GM12878 (cell line): ENCODE data around the gene AEBP2. TPM values are rescaled to one million over a fixed set of nuclear protein-coding genes. Genes with fewer than 3 reads are reported as not detected.

ENCODE experiments used
- BACH1 ChIP-seq: fragments of 450-650 bp; IDR thresholded peaks from 2 replicates; pipeline ENCODE4 v1.6.1; 2017; ENCODE audit warnings: mild to moderate bottlenecking, borderline replicate concordance
- BCL11A ChIP-seq: IDR thresholded peaks from 2 replicates; pipeline ENCODE4 v1.6.1; 2011; ENCODE audit warnings: low read depth, low read length
- CBX3 ChIP-seq: fragments of 200-600 bp; sonication (generic); IDR thresholded peaks from 2 replicates; pipeline ENCODE4 v1.6.1; 2016; ENCODE audit warnings: low read depth, borderline replicate concordance
- CEBPB ChIP-seq, 2 experiments: fragments of 150-350 bp in 1 of 2; IDR thresholded peaks; 2 replicates each; pipeline ENCODE4 v1.6.1; 2012 to 2014; ENCODE audit warnings: low read depth in 2 of 2, low read length in 2 of 2, borderline replicate concordance in 1 of 2, inconsistent platforms in 1 of 2
- DPF2 ChIP-seq: fragments of 450-650 bp; IDR thresholded peaks from 2 replicates; pipeline ENCODE4 v1.6.1; 2017; ENCODE audit warnings: mild to moderate bottlenecking
- EGR1 ChIP-seq, 2 experiments: IDR thresholded peaks; 1 replicate in 1 of 2; 2 replicates in 1 of 2; pipeline ENCODE4 v1.6.1; 2011 to 2012; ENCODE audit warnings: low read depth in 2 of 2, low read length in 2 of 2, borderline replicate concordance in 1 of 2, mild to moderate bottlenecking in 1 of 2, moderate library complexity in 1 of 2
- FOS ChIP-seq: IDR thresholded peaks from 3 replicates; pipeline ENCODE4 v1.6.1; 2011; ENCODE audit warnings: borderline replicate concordance; ENCODE audit not compliant: insufficient read length; ENCODE audit errors: extremely low read depth
- GABPA ChIP-seq: IDR thresholded peaks from 2 replicates; pipeline ENCODE4 v1.6.1; 2014; ENCODE audit warnings: antibody characterized with exemption, low read depth, mild to moderate bottlenecking, inconsistent platforms
- NFXL1 ChIP-seq: fragments of 450-650 bp; IDR thresholded peaks from 2 replicates; pipeline ENCODE4 v1.6.1; 2017; ENCODE audit warnings: antibody characterized with exemption, mild to moderate bottlenecking, borderline replicate concordance
- POLR2A ChIP-seq: IDR thresholded peaks from 2 replicates; pipeline ENCODE4 v1.6.1; 2011; ENCODE audit warnings: low read depth, mild to moderate bottlenecking, low read length
- POLR2AphosphoS5 ChIP-seq: IDR thresholded peaks from 2 replicates; pipeline ENCODE4 v1.6.1; 2011; ENCODE audit warnings: mild to moderate bottlenecking, low read length, inconsistent platforms
- RB1 ChIP-seq: fragments of 450-650 bp; formaldehyde crosslinking; IDR thresholded peaks from 2 replicates; pipeline ENCODE4 v1.6.1; 2017; ENCODE audit warnings: mild to moderate bottlenecking, borderline replicate concordance
- RUNX3 ChIP-seq: IDR thresholded peaks from 2 replicates; pipeline ENCODE4 v1.6.1; 2012; ENCODE audit warnings: low read length, inconsistent platforms
- SIX5 ChIP-seq: IDR thresholded peaks from 2 replicates; pipeline ENCODE4 v1.6.1; 2011; ENCODE audit warnings: mild to moderate bottlenecking, low read depth, low read length, moderate library complexity; ENCODE audit not compliant: severe bottlenecking
- SREBF2 ChIP-seq: IDR thresholded peaks from 2 replicates; pipeline ENCODE4 v1.6.1; 2012; ENCODE audit warnings: mild to moderate bottlenecking, low read length
- SRF ChIP-seq, 2 experiments: IDR thresholded peaks; 2 replicates each; pipeline ENCODE4 v1.6.1; 2011; ENCODE audit warnings: low read depth in 2 of 2, low read length in 2 of 2, mild to moderate bottlenecking in 1 of 2, moderate library complexity in 1 of 2
- STAT3 ChIP-seq: IDR thresholded peaks from 2 replicates; pipeline ENCODE4 v1.6.1; 2011; ENCODE audit warnings: low read depth, low read length, improper control_type of control experiment
- TCF3 ChIP-seq: IDR thresholded peaks from 2 replicates; pipeline ENCODE4 v1.6.1; 2012; ENCODE audit warnings: low read depth, mild to moderate bottlenecking, low read length, borderline replicate concordance; ENCODE audit not compliant: insufficient read depth
- YY1 ChIP-seq: IDR thresholded peaks from 2 replicates; pipeline ENCODE4 v1.6.1; 2011; ENCODE audit warnings: low read depth, mild to moderate bottlenecking, low read length
- ZBED1 ChIP-seq: IDR thresholded peaks from 2 replicates; pipeline ENCODE4 v1.6.1; 2016; ENCODE audit warnings: borderline replicate concordance
- ZNF207 ChIP-seq: fragments of 450-650 bp; IDR thresholded peaks from 2 replicates; pipeline ENCODE4 v1.6.1; 2014; ENCODE audit warnings: antibody characterized with exemption, mild to moderate bottlenecking, borderline replicate concordance
- ZNF622 ChIP-seq: fragments of 450-650 bp; IDR thresholded peaks from 2 replicates; pipeline ENCODE4 v1.6.1; 2017; ENCODE audit warnings: mild to moderate bottlenecking, inconsistent platforms
- ZSCAN29 ChIP-seq: fragments of 450-650 bp; IDR thresholded peaks from 2 replicates; pipeline ENCODE4 v1.6.1; 2017; ENCODE audit warnings: mild to moderate bottlenecking, moderate library complexity
- ZZZ3 ChIP-seq: IDR thresholded peaks from 2 replicates; pipeline ENCODE4 v1.6.1; 2011; ENCODE audit warnings: low read depth; ENCODE audit not compliant: control insufficient read depth, insufficient read length
- polyA plus RNA-seq, 11 experiments: library from polyadenylated mRNA; depleted of rRNA in 4 of 11; unstranded in 6 of 11; stranded (reverse) in 5 of 11; fragments of >200 nt; fragmentation: Nextera tagmentation in 4 of 11; fragmentation: Illumina TruSeq in 1 of 11; extraction: Ambion mirVana in 4 of 11; extraction: Trizol in 1 of 11; gene quantifications; 1 replicate in 1 of 11; 2 replicates in 10 of 11; pipeline versions ENCODE4 v1.2.1 to v1.2.3, GENCODE V29; 2011 to 2016; ENCODE audit warnings: inconsistent platforms in 2 of 11, missing spikeins in 2 of 11, low read depth in 1 of 11
- total RNA-seq, 4 experiments: library from RNA; depleted of rRNA in 3 of 4; stranded (reverse); fragments of >200 nt in 3 of 4; fragmentation: Illumina TruSeq in 1 of 4; extraction: Trizol in 1 of 4; gene quantifications; 2 replicates each; pipeline versions ENCODE4 v1.2.1 to v1.2.3, GENCODE V29; 2013 to 2021
- TF ChIP-seq, protein P1 (sequence below): fragments of 450-650 bp; IDR thresholded peaks from 2 replicates; pipeline ENCODE4 v1.6.1; 2017; ENCODE audit warnings: antibody characterized with exemption, mild to moderate bottlenecking, moderate library complexity
- TF ChIP-seq, protein P2 (sequence below): fragments of 450-650 bp; conservative IDR thresholded peaks from 2 replicates; pipeline ENCODE4 v1.6.1; 2017; ENCODE audit warnings: mild to moderate bottlenecking, moderate library complexity
- TF ChIP-seq, protein P3 (sequence below), 3 experiments: IDR thresholded peaks in 2 of 3; conservative IDR thresholded peaks in 1 of 3; 2 replicates each; pipeline ENCODE4 v1.5.1; 2011; ENCODE audit warnings: low read depth in 3 of 3, low read length in 3 of 3, mild to moderate bottlenecking in 3 of 3, control low read depth in 2 of 3, moderate library complexity in 2 of 3, inconsistent platforms in 1 of 3, mixed read lengths in 1 of 3; ENCODE audit not compliant: control insufficient read depth in 2 of 3, insufficient read depth in 1 of 3; ENCODE audit errors: extremely low read depth in 1 of 3

Gene AEBP2
- total and polyA plus RNA-seq, 10 of the 15 experiments (the other 5 are each of a cell fraction or from before 2014, with no cell fraction given), result 17.6 to 126 (median 44.8) TPM

DNA sequence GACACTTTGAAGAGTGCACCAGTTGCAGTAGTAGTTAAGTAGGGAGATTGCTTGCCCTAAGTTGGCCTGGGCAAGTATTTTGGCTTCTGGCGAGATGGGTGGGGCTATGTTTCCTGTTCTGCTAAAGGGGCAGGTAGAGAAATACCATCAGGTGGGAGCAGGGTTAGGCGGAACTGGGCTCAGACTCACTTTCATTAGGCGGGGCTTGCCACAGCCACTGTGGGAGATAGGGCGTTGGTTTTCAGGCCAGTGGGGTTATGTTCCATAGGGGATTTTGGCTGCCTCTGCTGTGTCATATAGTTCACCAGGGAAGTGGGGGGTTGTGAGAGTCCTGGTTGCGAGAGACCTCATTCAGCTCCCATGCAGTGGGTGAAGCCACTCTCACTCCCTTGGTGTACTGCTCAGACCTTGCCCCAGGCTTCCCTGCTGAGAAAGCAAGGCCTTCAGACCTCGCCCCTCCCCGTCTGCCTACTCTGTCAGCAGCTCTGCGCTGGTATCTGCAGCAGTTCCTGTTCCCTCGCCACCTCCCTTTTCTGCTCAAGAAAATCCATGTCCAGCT, 43.3 kb downstream of the AEBP2 start (continued):
- TF ChIP-seq, protein P1, sequence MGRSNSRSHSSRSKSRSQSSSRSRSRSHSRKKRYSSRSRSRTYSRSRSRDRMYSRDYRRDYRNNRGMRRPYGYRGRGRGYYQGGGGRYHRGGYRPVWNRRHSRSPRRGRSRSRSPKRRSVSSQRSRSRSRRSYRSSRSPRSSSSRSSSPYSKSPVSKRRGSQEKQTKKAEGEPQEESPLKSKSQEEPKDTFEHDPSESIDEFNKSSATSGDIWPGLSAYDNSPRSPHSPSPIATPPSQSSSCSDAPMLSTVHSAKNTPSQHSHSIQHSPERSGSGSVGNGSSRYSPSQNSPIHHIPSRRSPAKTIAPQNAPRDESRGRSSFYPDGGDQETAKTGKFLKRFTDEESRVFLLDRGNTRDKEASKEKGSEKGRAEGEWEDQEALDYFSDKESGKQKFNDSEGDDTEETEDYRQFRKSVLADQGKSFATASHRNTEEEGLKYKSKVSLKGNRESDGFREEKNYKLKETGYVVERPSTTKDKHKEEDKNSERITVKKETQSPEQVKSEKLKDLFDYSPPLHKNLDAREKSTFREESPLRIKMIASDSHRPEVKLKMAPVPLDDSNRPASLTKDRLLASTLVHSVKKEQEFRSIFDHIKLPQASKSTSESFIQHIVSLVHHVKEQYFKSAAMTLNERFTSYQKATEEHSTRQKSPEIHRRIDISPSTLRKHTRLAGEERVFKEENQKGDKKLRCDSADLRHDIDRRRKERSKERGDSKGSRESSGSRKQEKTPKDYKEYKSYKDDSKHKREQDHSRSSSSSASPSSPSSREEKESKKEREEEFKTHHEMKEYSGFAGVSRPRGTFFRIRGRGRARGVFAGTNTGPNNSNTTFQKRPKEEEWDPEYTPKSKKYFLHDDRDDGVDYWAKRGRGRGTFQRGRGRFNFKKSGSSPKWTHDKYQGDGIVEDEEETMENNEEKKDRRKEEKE, result no peak
- TF ChIP-seq SREBF2, result no peak
- TF ChIP-seq ZSCAN29, result no peak
- TF ChIP-seq FOS, result no peak
- TF ChIP-seq EGR1 (IDR thresholded peaks at IDR 0.05; ENCODE audit: borderline replicate concordance in 1 of 2, low read depth in 2 of 2, low read length in 2 of 2), result no peak
- TF ChIP-seq ZNF622, result no peak
- TF ChIP-seq ZBED1, result no peak
- TF ChIP-seq RUNX3, result peak; percentile 73
- TF ChIP-seq SIX5, result no peak
- peak; percentile 53 for TF ChIP-seq POLR2A
- no peak for TF ChIP-seq CBX3
- TF ChIP-seq, protein P2, sequence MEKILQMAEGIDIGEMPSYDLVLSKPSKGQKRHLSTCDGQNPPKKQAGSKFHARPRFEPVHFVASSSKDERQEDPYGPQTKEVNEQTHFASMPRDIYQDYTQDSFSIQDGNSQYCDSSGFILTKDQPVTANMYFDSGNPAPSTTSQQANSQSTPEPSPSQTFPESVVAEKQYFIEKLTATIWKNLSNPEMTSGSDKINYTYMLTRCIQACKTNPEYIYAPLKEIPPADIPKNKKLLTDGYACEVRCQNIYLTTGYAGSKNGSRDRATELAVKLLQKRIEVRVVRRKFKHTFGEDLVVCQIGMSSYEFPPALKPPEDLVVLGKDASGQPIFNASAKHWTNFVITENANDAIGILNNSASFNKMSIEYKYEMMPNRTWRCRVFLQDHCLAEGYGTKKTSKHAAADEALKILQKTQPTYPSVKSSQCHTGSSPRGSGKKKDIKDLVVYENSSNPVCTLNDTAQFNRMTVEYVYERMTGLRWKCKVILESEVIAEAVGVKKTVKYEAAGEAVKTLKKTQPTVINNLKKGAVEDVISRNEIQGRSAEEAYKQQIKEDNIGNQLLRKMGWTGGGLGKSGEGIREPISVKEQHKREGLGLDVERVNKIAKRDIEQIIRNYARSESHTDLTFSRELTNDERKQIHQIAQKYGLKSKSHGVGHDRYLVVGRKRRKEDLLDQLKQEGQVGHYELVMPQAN, result no peak
- no peak for TF ChIP-seq RB1
- no peak for TF ChIP-seq GABPA
- TF ChIP-seq, protein P3, sequence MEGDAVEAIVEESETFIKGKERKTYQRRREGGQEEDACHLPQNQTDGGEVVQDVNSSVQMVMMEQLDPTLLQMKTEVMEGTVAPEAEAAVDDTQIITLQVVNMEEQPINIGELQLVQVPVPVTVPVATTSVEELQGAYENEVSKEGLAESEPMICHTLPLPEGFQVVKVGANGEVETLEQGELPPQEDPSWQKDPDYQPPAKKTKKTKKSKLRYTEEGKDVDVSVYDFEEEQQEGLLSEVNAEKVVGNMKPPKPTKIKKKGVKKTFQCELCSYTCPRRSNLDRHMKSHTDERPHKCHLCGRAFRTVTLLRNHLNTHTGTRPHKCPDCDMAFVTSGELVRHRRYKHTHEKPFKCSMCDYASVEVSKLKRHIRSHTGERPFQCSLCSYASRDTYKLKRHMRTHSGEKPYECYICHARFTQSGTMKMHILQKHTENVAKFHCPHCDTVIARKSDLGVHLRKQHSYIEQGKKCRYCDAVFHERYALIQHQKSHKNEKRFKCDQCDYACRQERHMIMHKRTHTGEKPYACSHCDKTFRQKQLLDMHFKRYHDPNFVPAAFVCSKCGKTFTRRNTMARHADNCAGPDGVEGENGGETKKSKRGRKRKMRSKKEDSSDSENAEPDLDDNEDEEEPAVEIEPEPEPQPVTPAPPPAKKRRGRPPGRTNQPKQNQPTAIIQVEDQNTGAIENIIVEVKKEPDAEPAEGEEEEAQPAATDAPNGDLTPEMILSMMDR (IDR thresholded peaks at IDR 0.05 in 2 of 3, conservative IDR thresholded peaks at IDR 0.05 in 1 of 3; ENCODE audit: control insufficient read depth in 2 of 3, extremely low read depth in 1 of 3, insufficient read depth in 1 of 3, low read depth in 3 of 3, low read length in 3 of 3), result no peak
- TF ChIP-seq NFXL1, result no peak
- TF ChIP-seq YY1, result no peak
- no peak for TF ChIP-seq DPF2
- no peak for TF ChIP-seq TCF3
- TF ChIP-seq ZNF207, result no peak
- no peak for TF ChIP-seq CEBPB (IDR thresholded peaks at IDR 0.05; ENCODE audit: borderline replicate concordance in 1 of 2, low read depth in 2 of 2, low read length in 2 of 2)
- TF ChIP-seq BCL11A, result 0 out of 2 replicates have a peak, but pooled peaks have one; percentile 45
- TF ChIP-seq SRF (IDR thresholded peaks at IDR 0.05; ENCODE audit: low read depth in 2 of 2, low read length in 2 of 2), result no peak
- TF ChIP-seq STAT3, result no peak
- no peak for TF ChIP-seq ZZZ3
- no peak; the same call in 1 of the 2 replicates for TF ChIP-seq POLR2AphosphoS5
- TF ChIP-seq BACH1, result no peak
